ENCODE data around the gene TTC3. TPM values are rescaled to one million over a fixed set of nuclear protein-coding genes. Genes with fewer than 3 reads are reported as not detected.
"Not testable (repeated sequence)": the region's sequence is repeated elsewhere in the genome, so short reads cannot be mapped to it uniquely, and the experiment has no call there.

Gene TTC3
- total RNA-seq, 1 donor from 2014 or later: 223 TPM

- not testable (repeated sequence) for H3K4me3 ChIP-seq (ENCODE audit: insufficient read depth, low read depth, low read length); H3K4me1 ChIP-seq (ENCODE audit: insufficient read depth, low read length); H3K27me3 Mint-ChIP-seq (ENCODE audit: low read depth, unreplicated experiment); H3K9me3 ChIP-seq (ENCODE audit: insufficient read depth, low read depth, low read length); H2AFZ ChIP-seq (ENCODE audit: low read depth, low read length); H3K4me2 ChIP-seq (ENCODE audit: low read length); FAIRE-seq; H3K4me3 Mint-ChIP-seq (ENCODE audit: unreplicated experiment); H3K9me3 Mint-ChIP-seq (ENCODE audit: unreplicated experiment); H3K27ac ChIP-seq (ENCODE audit: low read depth, low read length); H3K9ac ChIP-seq (ENCODE audit: low read length); DNase-seq (ENCODE audit: low read depth); H3K27ac Mint-ChIP-seq (ENCODE audit: unreplicated experiment); H3K27me3 ChIP-seq (ENCODE audit: insufficient read depth, low read length)
- peaks cover 24% of the 10 kb centered on the region for H3K4me1 Mint-ChIP-seq (ENCODE audit: low read depth, unreplicated experiment)
- H4K20me1 ChIP-seq (ENCODE audit: insufficient read depth, low read length): peaks cover 46% of the 10 kb centered on the region
- H3K36me3 ChIP-seq (ENCODE audit: insufficient read depth, low read length): peaks cover 19% of the 10 kb centered on the region
- H3K36me3 Mint-ChIP-seq (ENCODE audit: low read depth, unreplicated experiment): peaks cover 20% of the 10 kb centered on the region
- peaks cover 15% of the 10 kb centered on the region for H3K79me2 ChIP-seq (ENCODE audit: insufficient read depth, low read length)
These were observed 43.4 kb downstream of the TTC3 start for GRCh38 chr21:37116459-37116858.

GRCh38 chr21:37117204-37117603 lies 44.1 kb downstream of the TTC3 start:
- Mint-ChIP-seq H3K4me1 (ENCODE audit: low read depth, unreplicated experiment) (peaks cover 24% of the 10 kb centered on the region), H3K27ac (ENCODE audit: unreplicated experiment) (no peak overlapping the region), H3K27me3 (ENCODE audit: low read depth, unreplicated experiment) (no peaks in the 10 kb centered on the region), H3K36me3 (ENCODE audit: low read depth, unreplicated experiment) (peaks cover 14% of the 10 kb centered on the region), H3K9me3 (ENCODE audit: unreplicated experiment) (peaks cover 4% of the 10 kb centered on the region), H3K4me3 (ENCODE audit: unreplicated experiment) (no peak overlapping the region)
- Histone ChIP-seq H3K9ac (ENCODE audit: low read length) (no peak overlapping the region), H3K9me3 (ENCODE audit: insufficient read depth, low read depth, low read length) (no peaks in the 10 kb centered on the region), H3K27ac (ENCODE audit: low read depth, low read length) (no peak overlapping the region), H3K36me3 (ENCODE audit: insufficient read depth, low read length) (peaks cover 19% of the 10 kb centered on the region), H3K27me3 (ENCODE audit: insufficient read depth, low read length) (no peaks in the 10 kb centered on the region), H3K4me1 (ENCODE audit: insufficient read depth, low read length) (no peaks in the 10 kb centered on the region), H3K79me2 (ENCODE audit: insufficient read depth, low read length) (peaks cover 15% of the 10 kb centered on the region), H3K4me2 (ENCODE audit: low read length) (no peak overlapping the region), H4K20me1 (ENCODE audit: insufficient read depth, low read length) (peaks cover 46% of the 10 kb centered on the region), H2AFZ (ENCODE audit: low read depth, low read length) (no peak overlapping the region), H3K4me3 (ENCODE audit: insufficient read depth, low read depth, low read length) (no peak overlapping the region)
- TF ChIP-seq EZH2 (IDR thresholded peaks at IDR 0.05; ENCODE audit: insufficient read depth, low read length) (no peak), CTCF (IDR thresholded peaks at IDR 0.05; ENCODE audit: insufficient read depth, low read depth, low read length) (no peak)
- no peak for DNase-seq (ENCODE audit: low read depth)
- FAIRE-seq: no peak

GRCh38 chr21:37118187-37118826 lies 45.3 kb downstream of the TTC3 start:
- no peak overlapping the region for H3K4me3 Mint-ChIP-seq (ENCODE audit: unreplicated experiment)
- Histone ChIP-seq H3K9me3 (ENCODE audit: insufficient read depth, low read depth, low read length) (no peaks in the 10 kb centered on the region), H3K27ac (ENCODE audit: low read depth, low read length) (no peak overlapping the region), H4K20me1 (ENCODE audit: insufficient read depth, low read length) (peaks cover 51% of the 10 kb centered on the region), H3K79me2 (ENCODE audit: insufficient read depth, low read length) (peaks cover 15% of the 10 kb centered on the region), H3K4me1 (ENCODE audit: insufficient read depth, low read length) (no peaks in the 10 kb centered on the region), H3K4me2 (ENCODE audit: low read length) (no peak overlapping the region), H2AFZ (ENCODE audit: low read depth, low read length) (no peak overlapping the region), H3K4me3 (ENCODE audit: insufficient read depth, low read depth, low read length) (no peak overlapping the region), H3K27me3 (ENCODE audit: insufficient read depth, low read length) (no peaks in the 10 kb centered on the region), H3K9ac (ENCODE audit: low read length) (no peak overlapping the region), H3K36me3 (ENCODE audit: insufficient read depth, low read length) (peaks cover 26% of the 10 kb centered on the region)
- peaks cover 24% of the 10 kb centered on the region for H3K4me1 Mint-ChIP-seq (ENCODE audit: low read depth, unreplicated experiment)
- no peak overlapping the region for H3K27ac Mint-ChIP-seq (ENCODE audit: unreplicated experiment)
- DNase-seq (ENCODE audit: low read depth) (no peak), FAIRE-seq (no peak)
- H3K36me3 Mint-ChIP-seq (ENCODE audit: low read depth, unreplicated experiment): peaks cover 7% of the 10 kb centered on the region
- H3K9me3 Mint-ChIP-seq (ENCODE audit: unreplicated experiment): peaks cover under 1% of the 10 kb centered on the region
- no peak for TF ChIP-seq CTCF (IDR thresholded peaks at IDR 0.05; ENCODE audit: insufficient read depth, low read depth, low read length)
- no peak for TF ChIP-seq EZH2 (IDR thresholded peaks at IDR 0.05; ENCODE audit: insufficient read depth, low read length)
- H3K27me3 Mint-ChIP-seq (ENCODE audit: low read depth, unreplicated experiment): no peaks in the 10 kb centered on the region
